Stomach (tissue), 9 donors: Measurements from ENCODE around the gene SHISAL2A. TPM values are rescaled to one million over a fixed set of nuclear protein-coding genes. Genes with fewer than 3 reads are reported as not detected.

Experiments
- DNase-seq, 2 donors: peaks; one replicate each; pipeline versions ENCODE4 v3.0.0 to v3.0.0-alpha.2; 2013 to 2019
- H3K27ac ChIP-seq, 5 donors: fragments of 200-600 bp in 4 of 5; sonication (generic) in 4 of 5; one replicate each; pipeline ENCODE4 v1.5.1; 2013 to 2019; ENCODE audit warnings: mild to moderate bottlenecking in 1 of 5, moderate library complexity in 1 of 5
- H3K27me3 ChIP-seq, 3 donors: fragments of 200-600 bp; sonication (generic); one replicate each; pipeline ENCODE4 v1.5.1; 2017 to 2019; ENCODE audit warnings: mixed run types in 1 of 3
- H3K36me3 ChIP-seq, 4 donors: fragments of 200-600 bp; sonication (generic); 1 replicate in 3 of 4; 2 replicates in 1 of 4; pipeline ENCODE4 v1.5.1; 2016 to 2019
- H3K4me1 ChIP-seq, 4 donors: fragments of 200-600 bp; sonication (generic); one replicate each; pipeline ENCODE4 v1.5.1; 2016 to 2019
- H3K4me3 ChIP-seq, 4 donors: fragments of 200-600 bp; sonication (generic) in 3 of 4; one replicate each; pipeline ENCODE4 v1.5.1; 2016 to 2019; ENCODE audit warnings: mild to moderate bottlenecking in 1 of 4
- H3K9me3 ChIP-seq, 4 donors: fragments of 200-600 bp; sonication (generic); one replicate each; pipeline ENCODE4 v1.5.1; 2016 to 2019
- EP300 ChIP-seq: sonication (generic); formaldehyde crosslinking; IDR thresholded peaks from one replicate; pipeline ENCODE4 v1.6.1; 2017; ENCODE audit warnings: antibody characterized with exemption
- POLR2A ChIP-seq, 4 donors: fragments of 450-650 bp; IDR thresholded peaks; one replicate each; pipeline ENCODE4 v1.6.1; 2016; ENCODE audit warnings: antibody characterized with exemption in 4 of 4, control low read depth in 2 of 4, mild to moderate bottlenecking in 1 of 4, moderate library complexity in 1 of 4
- POLR2AphosphoS5 ChIP-seq, 3 donors: sonication (generic); formaldehyde crosslinking; IDR thresholded peaks; one replicate each; pipeline ENCODE4 v1.6.1; 2016; ENCODE audit warnings: antibody characterized with exemption in 3 of 3
- WGBS, 5 donors: extraction: QIAGEN DNeasy Blood & Tissue Kit in 3 of 5; methylation state at CpG; one replicate each; pipeline versions ENCODE4 v1.1.5 to v1.1.7; 2013 to 2018; 5-methylcytosine and 5-hydroxymethylcytosine counted together
- intact Hi-C: fragments of 100-400 bp; cut with DNase I; formaldehyde crosslinking; loops from one replicate; pipeline ENCODE4 v1.15.1; 2023; ENCODE audit warnings: low total_unique reads
- polyA plus RNA-seq, 3 donors: library from polyadenylated mRNA; stranded (reverse); fragments of 200-250 nt; gene quantifications; one replicate each; pipeline ENCODE4 v1.2.3, GENCODE V29; 2013
- total RNA-seq, 5 donors: library from RNA; depleted of rRNA; stranded (reverse); fragments of >200 nt; gene quantifications; one replicate each; pipeline versions ENCODE4 v1.1.0 to v1.2.3, GENCODE V29; 2014 to 2016
- TF ChIP-seq, protein P1 (sequence below), 7 experiments: fragments of 450-650 bp in 4 of 7; fragments of 200-600 bp in 3 of 7; sonication (generic) in 3 of 7; IDR thresholded peaks; one replicate each; pipeline ENCODE4 v1.5.1; 2016 to 2019; ENCODE audit warnings: antibody characterized with exemption in 7 of 7, control low read depth in 2 of 7, mild to moderate bottlenecking in 1 of 7
- donor health status: healthy with polysubstance abuse.
- donor health status: Bipolar disorder and iron deficiency.
- donor health status: healthy.

Gene SHISAL2A
- total and polyA plus RNA-seq, 8 donors, result 0.20 to 2.4 TPM; not detected in 6

DNA sequence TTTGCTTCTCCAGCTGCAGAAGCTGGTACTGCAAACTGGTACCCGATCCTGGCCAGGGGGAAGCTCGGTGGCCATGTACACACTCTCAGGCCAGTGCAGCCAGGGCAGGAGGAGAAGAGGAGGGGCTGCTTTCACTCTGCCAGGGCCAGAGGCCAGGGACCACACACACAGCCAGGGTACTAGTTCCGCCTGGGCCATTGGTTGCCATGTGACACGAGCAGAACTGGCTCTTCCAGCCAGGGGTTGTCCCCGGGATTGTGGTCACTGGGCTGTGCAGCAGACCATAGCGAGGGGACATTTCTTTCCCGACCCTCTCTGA, 3.7 kb upstream of the SHISAL2A start:
- DNase-seq, result peak in 1 of 2 donors; percentile 47
- H3K4me3 ChIP-seq, result no peak overlapping the region
- TF ChIP-seq EP300 (no peak), POLR2A (IDR thresholded peaks at IDR 0.05) (no peak), POLR2AphosphoS5 (IDR thresholded peaks at IDR 0.05) (no peak)
- TF ChIP-seq, protein P1, sequence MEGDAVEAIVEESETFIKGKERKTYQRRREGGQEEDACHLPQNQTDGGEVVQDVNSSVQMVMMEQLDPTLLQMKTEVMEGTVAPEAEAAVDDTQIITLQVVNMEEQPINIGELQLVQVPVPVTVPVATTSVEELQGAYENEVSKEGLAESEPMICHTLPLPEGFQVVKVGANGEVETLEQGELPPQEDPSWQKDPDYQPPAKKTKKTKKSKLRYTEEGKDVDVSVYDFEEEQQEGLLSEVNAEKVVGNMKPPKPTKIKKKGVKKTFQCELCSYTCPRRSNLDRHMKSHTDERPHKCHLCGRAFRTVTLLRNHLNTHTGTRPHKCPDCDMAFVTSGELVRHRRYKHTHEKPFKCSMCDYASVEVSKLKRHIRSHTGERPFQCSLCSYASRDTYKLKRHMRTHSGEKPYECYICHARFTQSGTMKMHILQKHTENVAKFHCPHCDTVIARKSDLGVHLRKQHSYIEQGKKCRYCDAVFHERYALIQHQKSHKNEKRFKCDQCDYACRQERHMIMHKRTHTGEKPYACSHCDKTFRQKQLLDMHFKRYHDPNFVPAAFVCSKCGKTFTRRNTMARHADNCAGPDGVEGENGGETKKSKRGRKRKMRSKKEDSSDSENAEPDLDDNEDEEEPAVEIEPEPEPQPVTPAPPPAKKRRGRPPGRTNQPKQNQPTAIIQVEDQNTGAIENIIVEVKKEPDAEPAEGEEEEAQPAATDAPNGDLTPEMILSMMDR (IDR thresholded peaks at IDR 0.05), result no peak
- peaks cover 0 to 44% (median 24%) of the 10 kb centered on the region in 3 donors for H3K27me3 ChIP-seq
- H3K9me3 ChIP-seq, result peaks cover 0 to 4% (median under 1%) of the 10 kb centered on the region in 4 donors
- H3K4me1 ChIP-seq, result peaks cover 10 to 21% (median 15%) of the 10 kb centered on the region in 4 donors
- no peaks in the 10 kb centered on the region for H3K36me3 ChIP-seq
- 17 to 33% (median 25%) methylated on average over 3 to 7 of the region's 7 CpGs for WGBS, 5 donors
- no peak overlapping the region for H3K27ac ChIP-seq
- intact Hi-C loops, result no loop called here

DNA sequence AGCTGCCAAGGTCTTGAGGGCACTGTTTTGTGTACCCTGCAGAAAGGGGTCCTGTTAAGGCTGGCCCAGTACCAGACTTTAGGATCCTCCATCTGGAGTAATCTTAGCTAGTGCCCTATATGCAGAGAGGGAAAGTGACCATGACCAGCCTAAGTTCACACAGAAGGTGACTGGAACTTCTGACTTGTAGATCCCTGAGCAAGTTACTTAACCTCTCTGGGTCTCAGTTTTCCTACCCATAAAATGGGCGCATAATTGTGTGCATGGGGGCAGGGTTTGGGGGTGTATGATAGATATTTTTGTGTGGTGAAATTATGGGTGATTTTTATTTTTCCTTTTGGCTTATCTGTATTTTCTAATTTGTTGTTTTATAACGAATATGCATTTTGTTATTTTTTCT, 3.3 kb upstream of the SHISAL2A start:
- Histone ChIP-seq H3K4me1 (peaks cover 10 to 21% (median 15%) of the 10 kb centered on the region in 4 donors), H3K9me3 (no peaks in the 10 kb centered on the region), H3K4me3 (no peak overlapping the region), H3K27me3 (peaks cover 0 to 48% (median 24%) of the 10 kb centered on the region in 3 donors), H3K36me3 (no peaks in the 10 kb centered on the region), H3K27ac (no peak overlapping the region)
- TF ChIP-seq POLR2A (IDR thresholded peaks at IDR 0.05) (no peak), POLR2AphosphoS5 (IDR thresholded peaks at IDR 0.05) (no peak), EP300 (no peak)
- TF ChIP-seq, protein P1 (IDR thresholded peaks at IDR 0.05), result no peak
- 82 to 100% (median 90%) methylated on average over 2 of the region's 2 CpGs for WGBS, 5 donors
- intact Hi-C loops, result no loop called here
- no peak for DNase-seq

DNA sequence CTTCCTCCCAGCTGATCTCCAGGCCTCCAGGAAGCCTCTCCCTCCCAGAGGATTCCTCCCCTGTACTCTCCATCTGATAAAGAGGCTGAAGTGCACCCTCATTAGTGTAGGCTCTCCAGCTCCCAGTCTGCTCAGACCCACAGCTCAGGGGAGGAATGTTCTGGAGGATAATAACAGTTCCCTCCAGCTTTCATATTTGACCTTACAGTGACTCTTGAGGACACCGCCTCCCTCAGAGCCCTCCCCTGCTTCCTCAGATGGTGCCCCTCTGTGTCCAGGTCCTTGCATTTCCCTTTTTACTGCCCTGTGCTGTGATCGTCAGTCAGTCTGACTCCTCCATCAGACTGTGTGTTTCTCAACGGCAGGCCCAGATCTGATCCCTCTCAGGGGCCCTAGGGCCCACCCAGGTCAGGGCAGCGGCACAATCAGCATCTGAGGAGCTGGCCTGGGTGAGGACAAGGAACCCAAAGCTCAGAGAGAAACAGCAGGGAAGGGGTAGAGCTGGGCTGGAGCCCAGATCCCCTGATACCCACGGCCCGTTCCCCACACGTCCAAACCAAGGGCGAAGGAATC, 1.1 kb upstream of the SHISAL2A start:
- WGBS, 5 donors, result 68 to 88% (median 84%) methylated on average over 7 to 8 of the region's 8 CpGs
- peak in 1 of 2 donors; percentile 16 for DNase-seq
- peaks cover 10 to 29% (median 15%) of the 10 kb centered on the region in 4 donors for H3K4me1 ChIP-seq
- H3K36me3 ChIP-seq, result no peaks in the 10 kb centered on the region
- no peaks in the 10 kb centered on the region for H3K9me3 ChIP-seq
- peak overlapping the region in 1 of 4 donors; percentile 53 for H3K4me3 ChIP-seq
- H3K27me3 ChIP-seq, result peaks cover 0 to 49% (median 24%) of the 10 kb centered on the region in 3 donors
- no peak for TF ChIP-seq POLR2AphosphoS5 (IDR thresholded peaks at IDR 0.05)
- TF ChIP-seq POLR2A (IDR thresholded peaks at IDR 0.05), result no peak
- TF ChIP-seq EP300, result no peak
- TF ChIP-seq, protein P1 (IDR thresholded peaks at IDR 0.05), result no peak
- intact Hi-C loops, result no loop called here
- no peak overlapping the region for H3K27ac ChIP-seq

DNA sequence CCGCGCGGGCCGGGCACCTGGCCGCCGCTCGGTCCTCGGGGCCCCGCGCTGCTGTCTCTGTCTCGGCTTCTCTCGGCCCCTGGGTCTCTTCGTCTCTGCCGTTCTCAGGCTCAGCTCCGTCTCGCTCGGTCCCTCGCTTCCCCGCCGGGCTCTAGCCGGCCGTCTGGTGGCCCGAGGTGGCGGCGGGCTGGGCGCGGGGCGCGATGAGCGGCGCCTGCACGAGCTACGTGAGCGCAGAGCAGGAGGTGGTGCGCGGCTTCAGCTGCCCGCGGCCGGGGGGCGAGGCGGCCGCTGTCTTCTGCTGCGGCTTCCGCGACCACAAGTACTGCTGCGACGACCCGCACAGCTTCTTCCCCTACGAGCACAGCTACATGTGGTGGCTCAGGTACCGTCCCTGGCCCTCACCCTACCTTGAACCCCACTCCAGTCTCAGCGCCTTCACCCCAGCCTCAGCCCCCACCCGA, 355 bp downstream of the SHISAL2A start:
- H3K27me3 ChIP-seq, result peaks cover 0 to 49% (median 24%) of the 10 kb centered on the region in 3 donors
- peak overlapping the region; percentile 48 to 74 (median 48) for H3K27ac ChIP-seq
- H3K9me3 ChIP-seq, result no peaks in the 10 kb centered on the region
- intact Hi-C loops, result no loop called here
- peak overlapping the region; percentile 50 to 54 (median 52) for H3K4me3 ChIP-seq
- H3K4me1 ChIP-seq, result peaks cover 10 to 33% (median 15%) of the 10 kb centered on the region in 4 donors
- 4 to 29% (median 6%) methylated on average over 2 to 49 of the region's 52 CpGs for WGBS, 5 donors
- DNase-seq, result peak in 1 of 2 donors; percentile 68
- no peaks in the 10 kb centered on the region for H3K36me3 ChIP-seq
- TF ChIP-seq POLR2AphosphoS5 (IDR thresholded peaks at IDR 0.05), result no peak
- TF ChIP-seq EP300, result no peak
- TF ChIP-seq, protein P1 (IDR thresholded peaks at IDR 0.05), result no peak
- TF ChIP-seq POLR2A (IDR thresholded peaks at IDR 0.05), result no peak
